ENCODE results near the gene NLGN1.

- TF ChIP-seq TARDBP (IDR thresholded peaks at IDR 0.05): no peak
- TF ChIP-seq ELF4 (IDR thresholded peaks at IDR 0.05): no peak
- no peak for TF ChIP-seq SP1 (IDR thresholded peaks at IDR 0.05)
- TF ChIP-seq FOXM1 (IDR thresholded peaks at IDR 0.05; ENCODE audit: borderline replicate concordance): no peak
- no peak for TF ChIP-seq FOXK2 (IDR thresholded peaks at IDR 0.05)
- no peak for TF ChIP-seq ZNF384 (IDR thresholded peaks at IDR 0.05)
- TF ChIP-seq PKNOX1 (IDR thresholded peaks at IDR 0.05): no peak
- no peak for TF ChIP-seq ARNT (IDR thresholded peaks at IDR 0.05)
Observed at GRCh38 chr3:174060431-174060830, 662.9 kb downstream of the NLGN1 start.
